ENCODE results near the gene SUPT3H.

GRCh38 chr6:45289751-45290514 lies 87.8 kb downstream of the SUPT3H start:
- TF ChIP-seq CTCF (IDR thresholded peaks at IDR 0.05) (no peak), POLR2AphosphoS5 (IDR thresholded peaks at IDR 0.05) (no peak), POLR2A (IDR thresholded peaks at IDR 0.05) (no peak)
